ENCODE data around the gene DRD3.

DRD3 gene

GRCh38 chr3:114115143-114115542 is 63.7 kb downstream of the DRD3 start:
- no peak for DNase-seq

- DNase-seq = no peak
Observed at GRCh38 chr3:114114719-114115118, 64.1 kb downstream of the DRD3 start.

- DNase-seq = no peak
Observed at GRCh38 chr3:114112696-114113095, 66.2 kb downstream of the DRD3 start.

GRCh38 chr3:114111060-114111770 is 67.6 kb downstream of the DRD3 start:
- no peak for DNase-seq

- no peak for DNase-seq
Observed at GRCh38 chr3:114110439-114110838, 68.4 kb downstream of the DRD3 start.

- no peak for DNase-seq
Observed at GRCh38 chr3:114108137-114108536, 70.7 kb downstream of the DRD3 start.

- DNase-seq = no peak
Observed at GRCh38 chr3:114104414-114104813, 74.4 kb downstream of the DRD3 start.

GRCh38 chr3:114103858-114104257 is 75.0 kb downstream of the DRD3 start:
- DNase-seq = no peak

GRCh38 chr3:114103181-114103580 is 75.7 kb downstream of the DRD3 start:
- DNase-seq = no peak

GRCh38 chr3:114101101-114101500 is 77.8 kb downstream of the DRD3 start:
- no peak for DNase-seq

- DNase-seq = no peak
Observed at GRCh38 chr3:114095796-114096195, 83.1 kb downstream of the DRD3 start.

GRCh38 chr3:114093596-114093995 is 85.3 kb downstream of the DRD3 start:
- no peak for DNase-seq

GRCh38 chr3:114093016-114093380 is 85.9 kb downstream of the DRD3 start:
- DNase-seq = no peak

GRCh38 chr3:114092151-114093015 is 86.5 kb downstream of the DRD3 start:
- no peak for DNase-seq

GRCh38 chr3:114089675-114090074 is 89.2 kb downstream of the DRD3 start:
- no peak for DNase-seq

- DNase-seq = no peak
Observed at GRCh38 chr3:114086356-114086755, 92.5 kb downstream of the DRD3 start.

- DNase-seq = no peak
Observed at GRCh38 chr3:114083112-114083511, 95.7 kb downstream of the DRD3 start.

- no peak for DNase-seq
Observed at GRCh38 chr3:114081037-114081436, 97.8 kb downstream of the DRD3 start.

- DNase-seq = no peak
Observed at GRCh38 chr3:114080201-114080600, 98.7 kb downstream of the DRD3 start.

GRCh38 chr3:114079761-114080160 is 99.1 kb downstream of the DRD3 start:
- DNase-seq = no peak

- DNase-seq = no peak
Observed at GRCh38 chr3:114078126-114078525, 100.7 kb downstream of the DRD3 start.

Data from DMS153 (cell line).